ENCODE results near the gene ZNF219. TPM values are rescaled to one million over a fixed set of nuclear protein-coding genes. Genes with fewer than 3 reads are reported as not detected.

The ZNF219 gene
- total RNA-seq, 1 experiment from 2014 or later: 84.5 TPM

GRCh38 chr14:21112255-21112654, 13.8 kb upstream of the ZNF219 start:
- no peaks in the 10 kb centered on the region for H3K79me1 ChIP-seq (ENCODE audit: insufficient read depth, low read depth, low read length, poor library complexity, severe bottlenecking)
- H3K4me2 ChIP-seq (ENCODE audit: insufficient read depth, insufficient read length, low read length): no peak overlapping the region
- no peak for DNase-seq
- no peak overlapping the region for H4K91ac ChIP-seq (ENCODE audit: insufficient read length, low read depth, low read length)
- TF ChIP-seq CTCF (conservative IDR thresholded peaks at IDR 0.05): no peak
- H3K56ac ChIP-seq (ENCODE audit: insufficient read length, low read depth, low read length): no peak overlapping the region
- H3K27me3 ChIP-seq (ENCODE audit: insufficient read depth, low read length): no peaks in the 10 kb centered on the region
- H2BK15ac ChIP-seq (ENCODE audit: low read depth, low read length): no peak overlapping the region
- H2BK5ac ChIP-seq (ENCODE audit: insufficient read length, low read length): no peak overlapping the region
- no peak overlapping the region for H3K9ac ChIP-seq (ENCODE audit: extremely low read depth, insufficient read length, low read length)
- H3K27me3 Mint-ChIP-seq (ENCODE audit: low read depth): no peaks in the 10 kb centered on the region
- H3K36me3 Mint-ChIP-seq (ENCODE audit: insufficient read depth in 1 of 3, low read depth in 3 of 3): no peaks in the 10 kb centered on the region
- no peaks in the 10 kb centered on the region for H3K9me3 Mint-ChIP-seq
- H2BK12ac ChIP-seq (ENCODE audit: insufficient read length, low read depth, low read length): no peak overlapping the region
- H3K4me3 Mint-ChIP-seq: no peak overlapping the region
- no peaks in the 10 kb centered on the region for H3K79me2 ChIP-seq (ENCODE audit: insufficient read depth, low read length)
- H3K18ac ChIP-seq (ENCODE audit: insufficient read length, low read depth, low read length): no peak overlapping the region
- no peak overlapping the region for H2BK20ac ChIP-seq (ENCODE audit: low read depth, low read length, poor library complexity, severe bottlenecking)
- H3K14ac ChIP-seq (ENCODE audit: insufficient read depth, low read length): no peak overlapping the region
- no peak overlapping the region for H4K8ac ChIP-seq (replicated peaks; ENCODE audit: insufficient read length, low read depth, low read length)
- peaks cover 3% of the 10 kb centered on the region; the same call in 1 of the 2 replicates for H3K4me1 ChIP-seq (ENCODE audit: insufficient read depth, low read length)
- no peak overlapping the region for H4K5ac ChIP-seq (ENCODE audit: insufficient read length, low read depth, low read length)
- no CpG with 5 or more reads among the region's 4 CpGs for WGBS (ENCODE audit: extremely low coverage, insufficient read length, low lambda C conversion rate)
- H2AFZ ChIP-seq (ENCODE audit: low read length): no peak overlapping the region
- no peaks in the 10 kb centered on the region for H4K20me1 ChIP-seq (ENCODE audit: control insufficient read depth, insufficient read depth, insufficient read length)
- H3K23ac ChIP-seq (ENCODE audit: insufficient read length, low read depth, low read length): no peak overlapping the region
- H3K27ac ChIP-seq (ENCODE audit: insufficient read length, low read depth, low read length): no peak overlapping the region
- H2BK120ac ChIP-seq (ENCODE audit: low read depth, low read length, poor library complexity, severe bottlenecking): no peak overlapping the region
- H3K23me2 ChIP-seq (ENCODE audit: insufficient read length, low read depth, low read length, poor library complexity, severe bottlenecking): no peaks in the 10 kb centered on the region
- no peak overlapping the region for H2AK5ac ChIP-seq (ENCODE audit: insufficient read length, low read length)
- peaks cover 14 to 24% of the 10 kb centered on the region in 2 experiments for H3K4me1 Mint-ChIP-seq
- no peak overlapping the region for H3K4ac ChIP-seq (ENCODE audit: low read depth, low read length)
- no peak overlapping the region for H3T11ph ChIP-seq (ENCODE audit: low read length)
- H3K27ac Mint-ChIP-seq: no peak overlapping the region; a peak in 1 of 7 replicates
- H3K9me3 ChIP-seq (ENCODE audit: control insufficient read depth, low read depth, low read length): no peaks in the 10 kb centered on the region

Data from H9 (cell line).